ENCODE results near the gene TNFAIP8.

TNFAIP8 gene

GRCh38 chr5:119345861-119346260 is 10.0 kb upstream of the TNFAIP8 start:
- DNase-seq (ENCODE audit: low read depth in 1 of 2, low spot score in 1 of 2) = no peak

DNA sequence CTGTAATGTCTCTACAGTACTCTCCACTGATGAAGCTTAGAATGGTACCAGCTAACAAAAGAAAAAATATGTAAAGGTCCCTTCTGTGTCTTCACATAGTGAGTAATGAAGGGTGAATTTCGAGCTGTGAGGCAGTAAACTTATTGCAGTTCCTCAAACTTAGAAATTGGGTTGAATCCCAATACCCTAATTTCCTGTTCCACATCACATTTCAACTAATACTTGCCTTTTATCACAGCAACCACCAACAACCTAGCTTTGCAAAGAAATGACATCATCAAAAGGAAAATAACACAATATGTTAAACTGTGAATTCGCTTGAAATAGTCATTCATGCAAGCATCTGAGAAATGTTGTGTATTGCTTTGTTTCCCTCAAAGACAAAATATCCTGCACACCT is 9.4 kb upstream of the TNFAIP8 start:
- DNase-seq (ENCODE audit: low read depth in 1 of 2, low spot score in 1 of 2) = no peak

- no peak for DNase-seq (ENCODE audit: low read depth in 1 of 2, low spot score in 1 of 2)
Observed at GRCh38 chr5:119347574-119347973, 8.2 kb upstream of the TNFAIP8 start.

GRCh38 chr5:119347991-119348390 is 7.8 kb upstream of the TNFAIP8 start:
- no peak for DNase-seq (ENCODE audit: low read depth in 1 of 2, low spot score in 1 of 2)

DNA sequence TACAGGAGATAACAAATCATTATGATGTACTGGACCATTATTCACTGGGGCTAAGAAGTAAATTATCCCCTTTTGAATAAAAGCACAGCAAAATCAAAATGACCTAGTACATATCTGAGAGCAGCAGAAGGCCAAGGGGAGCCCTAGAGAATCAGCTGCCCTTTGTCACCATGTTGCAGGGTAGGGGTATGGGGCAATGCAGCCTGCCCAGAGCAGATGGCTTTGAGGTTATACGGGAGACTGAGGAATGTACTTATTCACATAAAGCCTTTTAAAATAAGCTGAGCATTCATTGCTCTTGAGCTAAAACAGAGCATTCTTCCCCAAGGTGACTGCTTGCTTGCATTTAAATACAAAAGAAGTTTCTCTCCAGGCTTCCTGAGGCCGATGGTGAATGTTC is 2.6 kb upstream of the TNFAIP8 start:
- no peak for DNase-seq (ENCODE audit: low read depth in 1 of 2, low spot score in 1 of 2)

DNA sequence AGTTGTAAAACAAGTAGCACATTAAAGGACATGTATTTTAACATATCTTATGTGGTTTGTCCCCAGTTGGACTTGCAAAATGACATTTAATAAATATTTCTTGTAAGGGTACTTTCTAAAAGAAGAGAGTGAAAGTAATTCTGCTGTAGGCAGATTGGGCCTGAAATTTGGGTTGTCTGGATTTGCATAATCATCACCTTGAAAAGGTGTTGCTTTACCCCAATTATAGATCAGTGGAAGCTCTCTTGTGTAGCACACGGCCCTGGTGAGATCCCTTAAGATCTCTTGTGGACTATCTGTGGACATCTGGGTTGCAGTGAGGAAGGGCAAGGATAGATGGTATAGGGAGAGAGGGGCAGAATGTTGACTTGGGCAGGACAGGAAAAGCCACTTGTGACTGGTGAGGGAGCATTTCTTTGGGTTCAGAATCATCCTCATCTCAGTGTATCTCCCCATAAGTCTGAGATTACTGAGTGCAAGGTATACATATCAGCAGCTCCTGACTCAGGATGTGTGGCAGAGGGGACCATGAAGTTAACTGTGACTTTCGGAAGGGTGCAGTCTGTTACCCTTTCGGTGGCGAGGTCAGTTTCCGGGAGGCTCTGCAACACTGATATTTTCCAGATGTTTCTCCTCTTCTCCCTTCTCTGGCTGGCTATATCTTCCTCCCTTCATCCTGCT is 2.0 kb upstream of the TNFAIP8 start:
- no peak for DNase-seq (ENCODE audit: low read depth in 1 of 2, low spot score in 1 of 2)

GRCh38 chr5:119354537-119355243 is 1.1 kb upstream of the TNFAIP8 start:
- DNase-seq (ENCODE audit: low read depth in 1 of 2, low spot score in 1 of 2) = no peak

GRCh38 chr5:119355244-119355638 is 578 bp upstream of the TNFAIP8 start:
- DNase-seq (ENCODE audit: low read depth in 1 of 2, low spot score in 1 of 2) = no peak

- DNase-seq (ENCODE audit: low read depth in 1 of 2, low spot score in 1 of 2) = no peak
Observed at GRCh38 chr5:119356612-119357188, 881 bp downstream of the TNFAIP8 start.

DNA sequence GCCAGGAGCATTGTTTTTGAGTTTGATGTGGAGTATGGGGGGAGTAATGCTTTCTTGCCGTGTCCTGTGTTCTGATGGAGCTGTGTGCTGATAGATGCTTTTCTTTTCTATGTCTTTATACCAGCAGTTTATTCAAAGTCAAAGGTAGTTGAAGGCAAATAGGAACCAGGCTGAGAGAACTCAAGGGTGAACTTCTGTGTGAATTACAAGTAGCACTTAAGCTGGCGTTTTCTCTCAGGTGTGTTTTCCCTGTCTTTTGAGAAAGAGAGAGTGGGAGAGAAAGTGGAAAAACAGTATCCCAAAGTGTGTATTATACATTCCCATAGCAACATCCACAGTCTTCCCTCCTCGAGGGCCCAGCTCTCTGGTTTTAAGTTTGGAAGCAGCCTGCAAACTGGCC is 1.5 kb downstream of the TNFAIP8 start:
- no peak for DNase-seq (ENCODE audit: low read depth in 1 of 2, low spot score in 1 of 2)

GRCh38 chr5:119357808-119358529 is 2.1 kb downstream of the TNFAIP8 start:
- DNase-seq (ENCODE audit: low read depth in 1 of 2, low spot score in 1 of 2) = no peak

DNA sequence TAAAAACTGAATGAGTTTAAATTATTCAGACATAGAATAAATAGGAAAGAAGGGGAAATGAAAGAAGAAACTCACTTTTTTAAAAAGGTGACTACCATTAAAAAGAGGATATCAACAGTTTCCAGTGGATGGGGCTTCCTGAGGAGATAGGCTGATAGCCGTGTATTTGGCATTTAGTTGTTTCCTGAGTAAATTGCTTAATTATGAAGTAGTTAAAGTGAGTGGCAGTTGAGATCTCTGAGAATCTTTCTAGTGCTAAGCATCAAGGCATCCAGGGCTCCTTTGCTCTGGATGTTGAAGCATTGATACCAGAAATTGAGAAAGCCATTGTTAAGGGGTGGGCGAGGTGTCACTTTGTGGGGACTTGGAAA is 2.7 kb downstream of the TNFAIP8 start:
- DNase-seq (ENCODE audit: low read depth in 1 of 2, low spot score in 1 of 2) = no peak

DNA sequence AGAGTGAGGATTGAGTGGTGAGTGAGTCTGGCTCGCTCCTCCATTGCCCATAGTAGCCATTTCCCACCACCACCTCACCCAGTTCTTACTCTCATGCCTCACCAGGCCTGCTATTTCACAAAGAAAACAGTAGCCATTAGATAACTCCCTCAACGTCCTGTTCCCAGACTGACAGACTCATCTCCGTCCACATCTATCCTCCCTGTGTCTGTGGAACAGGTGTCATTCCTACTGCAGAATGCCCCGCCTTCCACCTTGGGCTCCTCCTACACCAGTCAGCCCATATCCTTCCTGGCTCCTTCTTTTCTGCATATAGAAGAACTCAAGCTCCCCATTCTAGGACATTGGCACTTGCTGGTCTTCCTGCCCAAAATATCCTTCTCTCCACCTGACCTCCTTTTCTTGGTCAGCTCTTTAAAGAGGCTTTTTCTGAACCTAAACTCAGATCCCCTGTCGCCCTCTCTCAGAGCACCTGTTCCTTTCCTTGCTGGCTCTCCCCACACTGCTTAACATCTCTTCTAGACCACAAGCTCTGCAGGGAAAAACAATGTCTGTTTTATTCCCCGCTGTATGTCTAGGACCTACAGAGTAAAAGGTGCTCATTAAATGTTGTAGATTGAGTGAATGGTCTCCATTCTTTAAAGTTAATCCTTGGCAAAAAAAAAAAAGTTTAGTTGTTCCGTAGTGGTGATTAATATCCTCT is 3.2 kb downstream of the TNFAIP8 start:
- DNase-seq (ENCODE audit: low read depth in 1 of 2, low spot score in 1 of 2) = no peak

DNA sequence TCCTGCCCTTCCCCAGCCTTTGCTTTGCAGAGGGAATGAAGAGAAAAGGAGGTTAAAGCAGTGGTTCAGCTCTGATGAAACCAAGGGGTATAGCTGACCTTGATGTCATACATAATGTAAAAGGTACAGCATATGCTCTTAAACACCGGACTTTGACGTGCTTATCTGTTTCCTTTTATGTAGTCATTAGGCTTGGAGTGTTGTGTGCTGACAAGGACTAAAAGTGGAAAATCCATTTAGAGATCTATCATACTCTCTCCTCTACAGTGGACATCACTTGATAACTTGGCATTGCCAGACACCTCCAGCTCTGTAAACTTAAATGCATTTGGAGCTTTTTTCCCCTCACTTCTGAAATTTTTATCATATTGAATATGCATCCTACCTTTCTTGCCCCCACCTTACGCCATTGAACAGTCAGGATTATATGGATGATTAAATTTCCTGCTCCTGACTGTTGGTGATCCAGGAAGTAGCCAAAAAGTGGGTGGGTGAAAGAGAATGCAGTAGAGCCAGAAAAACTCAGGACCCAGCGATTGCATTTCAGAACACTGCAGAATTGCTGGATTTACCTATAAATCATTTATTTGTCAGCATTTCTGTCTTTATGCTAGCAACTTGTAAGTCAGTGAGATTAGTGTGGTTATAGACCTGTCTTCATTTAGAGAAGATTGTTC is 4.1 kb downstream of the TNFAIP8 start:
- no peak for DNase-seq (ENCODE audit: low read depth in 1 of 2, low spot score in 1 of 2)

DNA sequence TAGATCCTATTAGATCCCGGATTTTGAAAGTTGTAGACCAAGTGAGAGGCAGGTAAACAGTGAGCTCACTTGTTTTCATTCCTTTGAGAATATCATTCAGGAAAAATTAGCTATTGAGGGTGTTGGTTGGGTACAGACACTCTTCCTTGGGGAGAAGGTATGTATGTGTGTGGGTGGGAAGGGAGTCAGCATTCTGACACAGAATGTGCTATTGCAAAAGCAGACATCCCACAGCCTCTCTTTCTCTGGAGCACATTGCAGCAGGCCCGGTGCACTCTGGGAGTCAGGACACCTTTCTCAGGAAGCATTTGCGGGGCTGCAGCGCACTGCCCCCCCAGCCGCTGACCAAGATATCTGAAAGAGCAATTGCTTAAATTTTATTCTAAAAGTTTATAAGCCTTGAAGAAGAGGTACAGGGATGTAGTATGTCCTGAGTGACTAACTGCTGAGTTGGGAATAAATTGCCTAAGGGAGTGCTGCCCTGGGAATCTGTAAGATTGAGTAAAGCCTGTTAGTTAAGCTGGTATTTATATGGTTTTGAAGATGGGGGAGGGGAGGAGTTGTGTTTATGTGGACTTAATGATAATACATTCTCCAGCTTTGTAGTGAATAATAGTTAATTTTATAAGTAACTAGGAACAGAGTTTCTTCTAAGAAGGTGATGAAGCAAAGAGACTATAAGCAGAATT is 5.2 kb downstream of the TNFAIP8 start:
- no peak for DNase-seq (ENCODE audit: low read depth in 1 of 2, low spot score in 1 of 2)

GRCh38 chr5:119361594-119362125 is 5.8 kb downstream of the TNFAIP8 start:
- no peak for DNase-seq (ENCODE audit: low read depth in 1 of 2, low spot score in 1 of 2)

- DNase-seq (ENCODE audit: low read depth in 1 of 2, low spot score in 1 of 2) = no peak
Observed at GRCh38 chr5:119362714-119363113, 6.9 kb downstream of the TNFAIP8 start.

GRCh38 chr5:119363271-119363670 is 7.5 kb downstream of the TNFAIP8 start:
- no peak for DNase-seq (ENCODE audit: low read depth in 1 of 2, low spot score in 1 of 2)

DNA sequence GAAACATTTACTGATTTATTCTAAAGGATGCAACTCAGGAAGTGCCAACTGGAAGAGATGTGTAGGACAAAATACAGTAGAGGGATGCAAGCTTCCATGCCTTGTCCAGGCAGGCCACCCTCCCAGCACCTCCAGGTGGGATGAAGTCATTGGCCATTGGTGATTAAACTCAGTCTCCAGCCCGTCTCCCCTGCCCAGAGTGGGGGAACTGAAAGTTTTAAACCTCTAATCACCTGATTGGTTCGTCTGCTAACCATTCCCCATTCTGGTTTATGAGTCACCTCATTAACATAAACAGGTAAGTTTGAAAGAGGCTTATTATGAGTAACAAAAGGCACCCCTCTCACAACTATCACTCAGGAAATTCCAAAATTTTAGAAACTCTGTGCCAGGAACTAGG is 8.1 kb downstream of the TNFAIP8 start:
- no peak for DNase-seq (ENCODE audit: low read depth in 1 of 2, low spot score in 1 of 2)
